Fibroblast of skin of left biceps (primary cell): ENCODE data around the gene CKS2.

Experiments used
- DNase-seq, 2 experiments: peaks; one replicate each; pipeline ENCODE4 v3.0.0-alpha.2; 2013; ENCODE audit warnings: low read depth in 2 of 2

The CKS2 gene

GRCh38 chr9:89350988-89351557 lies 40.1 kb downstream of the CKS2 start:
- no peak for DNase-seq

GRCh38 chr9:89351584-89352300 lies 40.7 kb downstream of the CKS2 start:
- no peak for DNase-seq

- no peak for DNase-seq
These were observed 41.5 kb downstream of the CKS2 start for GRCh38 chr9:89352451-89352850.

GRCh38 chr9:89352874-89353649 lies 42.1 kb downstream of the CKS2 start:
- DNase-seq, result no peak

GRCh38 chr9:89353989-89354388 lies 43.0 kb downstream of the CKS2 start:
- DNase-seq, result no peak

- DNase-seq, result no peak
These were observed 43.5 kb downstream of the CKS2 start for GRCh38 chr9:89354471-89354870.

GRCh38 chr9:89356782-89357181 lies 45.8 kb downstream of the CKS2 start:
- no peak for DNase-seq

- no peak for DNase-seq
These were observed 46.6 kb downstream of the CKS2 start for GRCh38 chr9:89357331-89358197.

- DNase-seq, result no peak
These were observed 47.5 kb downstream of the CKS2 start for GRCh38 chr9:89358376-89358916.

- no peak for DNase-seq
These were observed 48.0 kb downstream of the CKS2 start for GRCh38 chr9:89358985-89359384.

GRCh38 chr9:89359751-89360261 lies 48.8 kb downstream of the CKS2 start:
- DNase-seq, result no peak

- no peak for DNase-seq
These were observed 49.5 kb downstream of the CKS2 start for GRCh38 chr9:89360465-89360864.

GRCh38 chr9:89361031-89361430 lies 50.0 kb downstream of the CKS2 start:
- no peak for DNase-seq

GRCh38 chr9:89361816-89362646 lies 51.0 kb downstream of the CKS2 start:
- DNase-seq, result no peak

GRCh38 chr9:89362647-89363310 lies 51.8 kb downstream of the CKS2 start:
- DNase-seq, result no peak

- no peak for DNase-seq
These were observed 52.3 kb downstream of the CKS2 start for GRCh38 chr9:89363311-89363670.

GRCh38 chr9:89363921-89364665 lies 53.1 kb downstream of the CKS2 start:
- DNase-seq, result no peak

GRCh38 chr9:89364666-89365531 lies 53.9 kb downstream of the CKS2 start:
- DNase-seq, result no peak
